HG03095 (cell line): ENCODE results near the gene FAH.

Experiments
- ATAC-seq: cut with Tn5 transposase; IDR thresholded peaks from one replicate; pipeline ENCODE4 v1.9.1; 2021; ENCODE audit warnings: moderate library complexity; ENCODE audit not compliant: unreplicated experiment

The FAH gene

GRCh38 chr15:80194186-80194585 is 41.4 kb downstream of the FAH start:
- no peak for ATAC-seq

GRCh38 chr15:80194914-80195313 is 42.1 kb downstream of the FAH start:
- no peak for ATAC-seq

GRCh38 chr15:80199366-80199765 is 46.6 kb downstream of the FAH start:
- ATAC-seq: no peak

GRCh38 chr15:80199869-80200268 is 47.1 kb downstream of the FAH start:
- ATAC-seq: no peak

GRCh38 chr15:80201256-80202015 is 48.6 kb downstream of the FAH start:
- no peak for ATAC-seq

- ATAC-seq: no peak
These were observed 49.2 kb downstream of the FAH start for GRCh38 chr15:80202016-80202315.

GRCh38 chr15:80202641-80203360 is 50.0 kb downstream of the FAH start:
- ATAC-seq: no peak

GRCh38 chr15:80203361-80203885 is 50.6 kb downstream of the FAH start:
- no peak for ATAC-seq

GRCh38 chr15:80204231-80204630 is 51.4 kb downstream of the FAH start:
- no peak for ATAC-seq

- no peak for ATAC-seq
These were observed 55.1 kb downstream of the FAH start for GRCh38 chr15:80207887-80208286.

- no peak for ATAC-seq
These were observed 56.2 kb downstream of the FAH start for GRCh38 chr15:80208758-80209734.

- no peak for ATAC-seq
These were observed 58.1 kb downstream of the FAH start for GRCh38 chr15:80210611-80211573.

GRCh38 chr15:80211976-80212375 is 59.2 kb downstream of the FAH start:
- ATAC-seq: no peak

- no peak for ATAC-seq
These were observed 62.1 kb downstream of the FAH start for GRCh38 chr15:80214910-80215309.

- no peak for ATAC-seq
These were observed 63.3 kb downstream of the FAH start for GRCh38 chr15:80216141-80216540.

- ATAC-seq: no peak
These were observed 64.1 kb downstream of the FAH start for GRCh38 chr15:80216911-80217310.

- no peak for ATAC-seq
These were observed 64.6 kb downstream of the FAH start for GRCh38 chr15:80217327-80217900.

GRCh38 chr15:80219955-80220354 is 67.2 kb downstream of the FAH start:
- no peak for ATAC-seq

GRCh38 chr15:80228959-80229610 is 76.3 kb downstream of the FAH start:
- ATAC-seq: no peak
